H54 (cell line): ENCODE measurements around the gene SLC16A2.

Source experiments
- DNase-seq: peaks from one replicate; pipeline ENCODE4 v3.0.0; 2011; ENCODE audit warnings: low spot score, mixed read lengths; ENCODE audit not compliant: insufficient read length
- FAIRE-seq: peaks from 3 replicates; lab custom pipeline; 2011; peaks lifted over from hg19 to GRCh38; lab: Jason Lieb, UNC
- POLR2A ChIP-seq: IDR thresholded peaks from 2 replicates; pipeline ENCODE4 v1.6.1; 2011; ENCODE audit warnings: low read depth, mild to moderate bottlenecking, low read length

Gene SLC16A2

DNA sequence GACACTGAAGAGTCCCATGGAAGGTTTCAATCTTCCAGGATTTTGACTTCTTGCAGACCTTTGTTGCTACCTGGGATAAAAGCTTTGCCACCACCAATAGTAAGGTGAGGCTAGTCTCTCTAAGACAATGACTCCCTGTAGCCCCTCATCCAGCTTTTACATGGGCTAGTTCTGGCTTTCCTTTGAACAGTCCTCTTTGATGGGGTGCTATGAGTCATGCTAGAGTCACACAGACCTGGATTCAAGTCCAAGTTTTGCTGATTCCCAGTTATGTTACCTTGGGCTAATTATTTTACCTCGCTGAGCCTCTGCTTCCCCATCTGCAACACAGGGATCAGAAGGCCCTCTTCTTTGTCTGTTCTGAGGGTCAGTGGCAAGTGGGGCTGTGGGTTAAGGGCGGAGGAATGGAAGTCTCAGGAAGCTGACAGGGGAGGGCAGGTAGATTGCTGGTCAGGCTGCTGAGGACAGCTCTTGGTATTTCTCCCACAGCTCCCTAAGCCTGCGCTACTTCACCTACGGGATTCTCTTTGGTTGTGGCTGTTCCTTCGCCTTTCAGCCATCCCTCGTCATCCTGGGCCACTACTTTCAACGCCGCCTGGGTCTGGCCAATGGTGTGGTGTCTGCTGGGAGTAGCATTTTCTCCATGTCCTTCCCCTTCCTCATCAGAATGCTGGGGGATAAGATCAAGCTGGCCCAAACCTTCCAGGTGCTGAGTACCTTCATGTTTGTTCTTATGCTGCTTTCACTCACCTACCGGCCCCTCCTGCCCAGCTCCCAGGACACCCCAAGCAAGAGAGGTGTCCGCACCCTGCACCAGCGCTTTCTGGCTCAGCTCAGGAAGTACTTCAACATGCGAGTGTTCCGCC is 102.8 kb downstream of the SLC16A2 start:
- FAIRE-seq (peak; percentile 72), DNase-seq (no peak)
- TF ChIP-seq POLR2A, result no peak

DNA sequence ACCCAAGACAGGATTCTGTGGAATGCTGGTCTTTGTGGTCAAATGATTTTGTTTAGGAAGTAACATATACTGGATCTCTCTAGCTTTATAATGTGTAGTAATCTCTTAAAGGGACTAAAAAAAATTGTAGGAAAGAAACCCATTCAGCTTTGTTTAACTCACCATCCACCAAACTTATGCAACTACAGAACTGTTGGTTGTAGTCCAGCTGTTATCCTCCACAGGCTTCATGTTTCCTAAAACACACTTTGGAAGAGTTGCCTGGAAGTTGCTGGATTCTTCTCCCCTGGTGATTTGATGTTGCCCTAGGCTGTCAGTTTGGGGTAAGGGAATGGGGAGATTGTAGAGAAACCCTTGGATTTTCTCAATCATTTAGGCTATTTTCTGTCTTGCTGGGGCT is 103.8 kb downstream of the SLC16A2 start:
- no peak for TF ChIP-seq POLR2A
- DNase-seq (no peak), FAIRE-seq (no peak)

DNA sequence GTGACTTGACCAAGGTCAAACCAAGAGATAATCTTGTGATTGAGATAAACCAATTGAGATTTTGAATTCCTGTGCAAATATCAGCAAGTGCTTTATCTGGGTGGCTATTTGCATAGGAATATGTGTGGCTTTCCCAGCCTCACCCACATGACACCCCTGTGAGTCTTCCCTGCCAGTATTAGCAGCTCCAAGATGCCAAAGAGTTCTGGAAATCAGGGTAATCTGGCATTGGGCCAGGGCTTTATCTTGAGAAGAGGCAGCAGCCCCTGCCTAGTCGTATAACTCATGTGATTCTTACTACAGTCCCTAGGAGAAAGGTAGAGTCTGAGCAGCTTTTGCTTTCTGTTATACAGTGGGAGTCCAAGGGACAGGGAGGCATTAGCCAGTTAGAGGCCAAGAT is 105.5 kb downstream of the SLC16A2 start:
- TF ChIP-seq POLR2A, result no peak
- DNase-seq (no peak), FAIRE-seq (no peak)

DNA sequence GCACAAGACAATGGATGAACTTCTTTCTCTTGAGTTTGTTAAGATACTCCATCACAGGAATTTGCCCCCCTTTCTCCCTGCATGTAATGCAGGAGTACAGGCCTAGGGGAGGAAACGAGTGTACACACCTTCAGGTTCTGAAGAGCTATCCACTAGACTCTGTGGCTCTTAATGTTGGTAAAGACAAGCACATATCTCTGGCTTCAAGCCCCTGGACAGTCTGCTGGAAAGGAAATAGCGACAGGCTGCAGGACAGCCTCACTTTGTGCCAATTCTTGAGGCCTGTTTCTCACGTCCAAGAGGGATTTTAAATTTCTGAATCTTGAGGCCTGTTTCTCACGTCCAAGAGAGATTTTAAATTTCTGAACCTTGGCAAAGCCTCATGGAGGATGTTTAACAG is 106.1 kb downstream of the SLC16A2 start:
- TF ChIP-seq POLR2A, result no peak
- DNase-seq (no peak), FAIRE-seq (no peak)

DNA sequence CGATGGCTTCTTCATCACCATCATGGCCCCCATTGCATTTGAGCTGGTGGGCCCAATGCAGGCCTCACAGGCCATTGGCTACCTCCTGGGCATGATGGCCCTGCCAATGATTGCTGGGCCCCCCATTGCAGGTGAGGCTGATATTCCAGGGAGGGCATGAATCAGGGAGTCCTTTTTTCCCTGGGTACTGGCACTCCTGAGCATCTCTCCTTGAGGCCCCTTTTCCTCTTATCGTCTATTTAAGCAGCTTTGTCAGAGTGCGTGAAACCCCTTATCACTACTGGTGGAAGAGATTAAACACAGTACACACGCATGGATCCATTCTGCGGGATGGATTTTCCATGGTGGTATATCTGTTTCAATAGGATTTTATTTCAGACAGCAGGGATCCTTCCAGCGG is 108.0 kb downstream of the SLC16A2 start:
- no peak for TF ChIP-seq POLR2A
- FAIRE-seq (no peak), DNase-seq (no peak)

DNA sequence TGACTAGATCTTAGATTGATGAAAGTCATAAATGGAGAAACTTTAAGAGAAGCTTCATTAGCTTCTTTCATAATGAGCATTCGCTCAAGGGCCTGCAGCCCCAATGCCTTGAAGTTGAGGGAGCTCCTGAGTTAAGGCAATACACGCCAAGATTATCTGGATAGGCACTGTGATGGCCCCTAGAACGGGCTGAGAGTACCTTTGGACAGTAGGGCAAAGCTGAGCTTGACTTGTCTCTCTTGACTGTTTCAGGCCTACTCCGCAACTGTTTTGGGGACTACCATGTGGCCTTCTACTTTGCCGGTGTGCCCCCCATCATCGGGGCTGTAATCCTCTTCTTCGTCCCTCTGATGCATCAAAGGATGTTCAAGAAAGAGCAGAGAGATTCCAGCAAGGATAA is 109.8 kb downstream of the SLC16A2 start:
- DNase-seq, result no peak
- TF ChIP-seq POLR2A, result no peak
- FAIRE-seq, result no peak

DNA sequence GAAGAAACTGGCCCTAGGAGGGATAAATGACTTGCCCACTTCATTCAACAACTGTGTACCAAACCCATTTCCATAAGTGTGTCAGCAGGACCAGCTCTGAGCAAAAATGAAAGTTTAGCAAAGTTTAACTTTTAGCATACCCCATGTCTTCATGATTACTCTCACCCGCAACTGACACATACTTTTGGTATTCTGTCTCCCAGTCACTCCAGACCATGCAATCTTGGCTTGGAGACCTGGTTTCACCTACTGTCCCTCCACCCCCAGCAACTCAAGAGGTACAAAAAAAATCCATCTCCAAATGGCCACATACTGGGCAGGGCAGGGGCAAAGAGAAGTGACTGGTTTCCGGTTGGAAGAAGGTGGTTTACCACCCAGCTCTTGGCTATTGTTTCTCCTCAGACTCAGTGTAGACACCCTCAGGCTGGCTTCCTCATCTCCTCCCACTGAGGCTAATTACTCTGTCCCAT is 113.3 kb downstream of the SLC16A2 start:
- DNase-seq (peak; percentile 58), FAIRE-seq (peak; percentile 91)
- TF ChIP-seq POLR2A, result no peak

DNA sequence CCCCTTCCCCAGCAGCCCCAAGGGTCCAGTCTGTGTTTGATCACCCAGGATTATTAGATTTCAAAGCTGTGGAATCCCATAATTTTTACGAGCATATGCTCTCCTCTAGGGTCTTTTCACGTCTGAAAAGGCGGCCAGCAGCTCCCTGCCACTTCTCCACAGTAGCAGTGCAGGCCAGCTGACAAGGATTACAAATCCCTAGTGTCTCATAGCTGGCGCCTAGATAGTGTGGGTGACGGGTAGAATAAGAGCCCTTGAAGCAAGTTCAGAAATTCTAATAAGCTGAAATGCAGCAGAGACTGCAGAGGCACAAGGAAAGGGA is 113.8 kb downstream of the SLC16A2 start:
- FAIRE-seq, result no peak
- no peak for DNase-seq

DNA sequence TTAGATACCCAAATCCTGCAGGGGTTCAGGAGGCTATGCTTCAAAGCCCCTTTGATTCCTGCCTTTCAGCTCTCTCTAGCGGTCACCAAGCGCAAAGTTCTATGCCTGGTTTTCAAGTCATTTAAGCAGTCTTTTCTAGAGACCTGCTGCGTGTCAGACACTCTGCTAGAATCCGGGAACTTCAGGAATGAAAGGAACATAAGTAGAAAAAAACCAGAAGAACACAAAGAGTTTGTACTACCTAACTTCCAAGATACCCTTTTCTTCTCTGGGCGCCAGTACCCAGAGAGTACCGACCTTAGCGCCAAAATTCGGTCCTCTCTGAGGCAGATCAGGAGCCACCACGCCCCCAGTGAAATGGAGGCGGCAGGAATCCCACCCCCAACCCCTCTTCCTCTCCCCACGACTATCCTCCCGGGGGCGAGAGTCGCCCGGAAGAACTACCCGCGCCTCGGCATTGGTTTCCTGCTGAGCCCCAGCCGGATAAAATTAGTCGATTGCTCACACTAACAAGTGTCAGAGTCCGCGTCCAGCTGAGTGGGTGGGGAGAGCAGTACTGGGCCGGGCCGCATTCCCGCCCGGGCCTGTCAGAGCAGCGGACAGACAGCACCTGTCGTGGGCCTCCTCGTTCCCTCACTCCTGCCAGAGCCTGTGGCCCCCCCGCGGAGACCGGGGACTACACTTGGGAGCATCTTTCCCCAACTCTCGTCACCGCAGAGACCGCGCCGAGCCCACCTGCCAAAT is 114.3 kb downstream of the SLC16A2 start:
- peak; percentile 52 for DNase-seq
- no peak for TF ChIP-seq POLR2A
- FAIRE-seq, result no peak

More for the DNA sequence above, 113.8 kb downstream of the SLC16A2 start:
- no peak for TF ChIP-seq POLR2A

DNA sequence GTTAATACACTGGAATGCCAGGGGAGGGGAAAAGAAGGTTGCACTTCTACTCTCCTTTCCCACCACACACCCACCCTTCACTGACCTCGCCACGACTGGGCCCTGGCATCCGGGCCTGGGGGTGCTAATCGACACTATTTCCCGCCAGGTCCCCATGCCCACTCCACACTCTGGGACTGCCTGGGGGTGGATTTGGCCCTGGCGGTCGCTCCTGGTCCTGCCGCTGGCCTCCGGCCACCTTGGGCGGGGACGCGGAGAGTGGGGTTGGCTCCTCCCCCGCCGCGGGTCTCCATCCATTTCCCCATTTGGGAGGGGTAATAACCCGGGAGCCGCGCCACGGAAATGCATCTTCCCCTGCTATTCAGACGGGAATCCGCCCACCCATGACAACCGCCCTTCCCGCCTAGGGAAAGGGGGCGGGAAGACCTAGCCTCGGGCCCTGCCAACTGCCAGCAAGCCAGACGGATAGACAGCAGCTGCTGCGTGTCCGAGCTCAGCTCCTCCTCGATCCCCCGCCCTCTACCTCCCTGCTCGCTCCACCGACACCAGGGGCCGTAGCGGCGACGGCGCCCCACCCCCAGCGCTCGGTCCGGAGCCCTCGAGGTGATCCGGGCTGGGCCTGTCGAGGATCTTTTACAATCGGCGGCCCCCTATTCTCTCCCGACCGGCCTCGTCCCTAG is 115.0 kb downstream of the SLC16A2 start:
- TF ChIP-seq POLR2A, result peak; percentile 18; the same call in 1 of the 2 replicates
- DNase-seq, result peak; percentile 48
- FAIRE-seq, result peak; percentile 15

DNA sequence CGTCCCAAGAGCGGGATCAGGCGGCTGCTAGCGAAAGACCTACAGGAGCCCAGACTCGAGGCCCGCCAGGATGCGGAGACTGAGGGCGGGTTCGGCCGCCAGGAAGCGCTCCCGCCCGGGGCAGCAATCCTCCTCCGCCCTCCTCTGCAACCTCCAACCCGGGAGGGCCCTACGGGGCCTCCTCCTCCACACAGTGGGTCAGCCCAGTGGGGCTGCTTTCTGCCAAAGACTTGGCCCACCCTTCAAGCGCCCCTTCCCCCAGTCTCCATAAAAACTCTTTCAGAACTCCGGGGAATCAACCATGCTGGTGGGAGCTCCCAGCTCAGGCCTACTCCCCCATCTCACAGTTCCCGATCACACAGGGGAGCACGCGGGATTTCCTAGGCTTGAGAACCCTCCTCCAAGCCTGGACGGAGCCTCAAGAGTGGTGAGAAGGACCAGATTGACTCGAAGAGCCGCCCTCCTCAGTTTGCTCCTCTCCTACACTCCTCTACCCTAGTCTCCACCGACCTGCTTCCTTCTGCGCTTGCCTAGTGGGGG is 115.6 kb downstream of the SLC16A2 start:
- FAIRE-seq, result no peak

DNA sequence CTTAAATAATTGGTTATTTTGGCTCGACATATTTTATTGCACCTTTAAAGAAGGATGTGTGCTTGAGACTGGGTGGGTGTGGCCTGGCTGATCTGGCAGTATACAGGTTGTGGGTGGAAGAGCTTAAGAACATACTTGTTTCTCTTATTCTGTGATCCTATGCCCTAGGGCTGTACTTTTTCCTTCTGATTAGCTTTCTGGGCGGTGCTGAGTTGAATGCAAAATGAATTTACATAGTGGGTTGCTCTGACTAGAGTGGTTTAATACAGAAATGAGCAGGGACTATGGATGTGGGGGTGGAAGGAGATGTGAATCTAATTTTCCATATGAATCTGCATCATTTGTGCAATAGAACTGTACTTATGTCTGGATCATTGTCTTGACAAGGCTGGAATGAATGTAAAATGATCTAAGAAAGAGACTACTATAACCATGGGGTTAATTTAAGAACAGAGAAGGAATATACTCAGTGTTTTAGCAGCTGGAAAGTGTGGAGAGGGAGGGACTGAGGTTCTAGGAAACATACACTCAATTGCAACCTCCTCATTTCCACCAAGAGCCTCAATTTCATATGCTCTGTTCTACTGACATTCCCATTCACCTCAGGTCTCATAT is 119.4 kb downstream of the SLC16A2 start:
- no peak for TF ChIP-seq POLR2A
- no peak for FAIRE-seq
- no peak for DNase-seq

More for the DNA sequence above, 115.6 kb downstream of the SLC16A2 start:
- no peak for DNase-seq
- TF ChIP-seq POLR2A, result no peak; the same call in 1 of the 2 replicates

DNA sequence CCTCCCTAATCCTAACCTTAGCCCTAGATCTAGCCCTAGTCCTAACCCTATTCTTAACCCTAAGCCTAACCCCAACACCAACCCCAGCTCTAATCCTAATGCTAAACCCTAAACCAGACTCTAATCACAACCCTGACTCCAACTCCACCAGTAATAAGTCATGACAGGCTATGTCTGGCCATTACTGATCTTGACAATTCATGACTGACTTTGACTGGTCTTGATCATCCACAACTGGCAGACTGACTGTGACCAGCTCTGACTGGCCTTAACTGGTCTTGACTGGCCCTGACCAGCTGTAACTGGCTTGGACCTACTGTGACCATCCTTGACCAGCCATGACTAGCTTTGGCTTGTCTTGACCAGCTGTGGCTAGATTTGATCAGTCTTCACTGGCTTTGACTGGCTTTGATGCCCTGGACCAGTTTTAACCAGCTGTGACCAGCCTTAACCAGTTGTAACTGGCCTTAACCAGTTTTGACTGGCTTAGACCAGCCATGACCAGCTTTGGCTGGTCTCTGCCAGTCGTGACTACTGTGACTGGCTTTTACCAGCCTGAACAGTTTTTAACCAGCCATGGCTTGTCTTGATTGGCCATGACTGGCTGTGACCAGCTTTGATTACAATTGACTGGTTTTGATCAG is 124.7 kb downstream of the SLC16A2 start:
- no peak for TF ChIP-seq POLR2A
- no peak for FAIRE-seq
- DNase-seq, result no peak
